Activated CD8-positive, alpha-beta memory T cell treated with anti-CD3 and anti-CD28 coated beads, Interleukin-2, amount 50 U/mL, for 48 hours (primary cell): Measurements from ENCODE around the gene ZCCHC14.

ENCODE experiments used
- DNase-seq: peaks from one replicate; pipeline ENCODE4 v3.0.0-alpha.2; 2020

Gene ZCCHC14

GRCh38 chr16:87492721-87493607 lies at the start of gene ZCCHC14:
Gene ZCCHC14, minus strand, starts transcription at chr16:87493024. Its CDS starts 786 bp downstream, at chr16:87492238.
- peak; percentile 99 for DNase-seq

DNA sequence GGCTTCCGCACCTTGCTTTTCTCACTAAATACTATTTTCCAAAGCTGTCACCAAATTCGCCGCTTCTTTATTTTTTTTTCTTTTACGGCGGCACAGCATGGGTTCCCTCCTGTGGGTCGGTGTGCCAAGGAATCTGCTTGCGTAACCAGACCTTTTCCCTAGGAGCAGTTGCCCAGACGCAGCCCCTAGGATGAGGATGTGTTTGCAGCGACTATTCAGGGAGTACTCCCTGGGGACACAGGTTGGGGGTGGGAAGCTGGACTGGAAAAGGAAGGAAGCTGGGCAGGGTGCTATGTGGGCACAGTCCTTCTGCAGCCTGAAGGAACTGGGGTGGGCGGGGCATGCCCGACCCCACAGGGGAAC lies 49.0 kb upstream of the ZCCHC14 start:
- DNase-seq, result no peak

- DNase-seq, result no peak
Measured at GRCh38 chr16:87541147-87541871, 48.5 kb upstream of the ZCCHC14 start.

DNA sequence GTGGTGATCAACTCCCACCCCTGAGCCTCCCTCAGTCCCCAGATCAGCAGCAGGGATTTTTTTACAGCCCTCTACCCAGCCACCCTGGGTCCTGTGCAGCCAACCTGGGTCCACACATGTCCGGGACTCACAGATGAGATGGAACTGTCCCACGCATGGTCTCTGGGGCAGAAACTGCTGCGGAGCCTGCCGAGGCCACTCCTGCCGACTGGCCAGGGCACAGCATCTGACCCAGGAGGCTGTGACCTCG lies 48.0 kb upstream of the ZCCHC14 start:
- DNase-seq, result no peak

- DNase-seq, result no peak
Measured at GRCh38 chr16:87540072-87540896, 47.5 kb upstream of the ZCCHC14 start.

DNA sequence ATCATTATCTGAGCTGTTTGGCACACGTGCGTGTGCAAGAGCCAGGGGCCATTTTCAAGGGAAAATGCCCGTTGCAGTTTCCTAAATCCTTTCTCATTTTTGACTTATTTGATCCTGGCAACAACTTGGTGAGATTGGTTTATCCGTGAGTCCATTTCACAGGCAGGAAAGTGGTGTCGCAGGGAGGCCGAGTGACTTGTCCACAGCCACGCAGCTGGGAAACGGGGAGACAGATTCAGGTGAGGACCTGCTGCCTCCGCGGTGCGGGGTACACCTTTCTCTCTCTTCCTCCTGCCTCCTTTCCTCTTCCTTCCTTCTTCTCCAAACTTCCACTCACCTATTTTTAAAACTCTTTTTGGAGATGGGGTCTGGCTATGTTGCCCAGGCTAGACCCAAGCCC lies 46.3 kb upstream of the ZCCHC14 start:
- no peak for DNase-seq

DNA sequence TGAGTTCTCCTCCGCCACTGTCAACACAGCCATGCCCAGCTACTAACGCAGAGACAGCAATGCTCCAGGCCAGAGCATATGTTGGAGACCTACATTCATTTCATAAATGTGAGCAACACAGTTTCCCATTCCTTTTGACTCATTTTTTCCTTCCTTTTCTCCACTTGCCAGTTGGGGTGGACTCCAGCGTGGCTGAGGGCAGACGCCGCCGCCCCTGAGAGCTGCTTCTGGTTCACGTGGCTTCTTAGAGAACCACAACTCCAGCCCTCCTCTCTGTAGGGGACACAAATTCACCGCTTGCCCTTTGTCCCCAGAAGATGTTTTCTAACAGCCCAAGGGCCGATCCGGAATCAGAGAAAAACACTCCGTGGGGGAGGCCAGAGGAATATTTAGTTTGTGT lies 45.8 kb upstream of the ZCCHC14 start:
- DNase-seq, result no peak

- no peak for DNase-seq
Measured at GRCh38 chr16:87538160-87538559, 45.3 kb upstream of the ZCCHC14 start.

- DNase-seq, result no peak
Measured at GRCh38 chr16:87536795-87537142, 43.9 kb upstream of the ZCCHC14 start.

- DNase-seq, result no peak
Measured at GRCh38 chr16:87535855-87536794, 43.3 kb upstream of the ZCCHC14 start.

DNA sequence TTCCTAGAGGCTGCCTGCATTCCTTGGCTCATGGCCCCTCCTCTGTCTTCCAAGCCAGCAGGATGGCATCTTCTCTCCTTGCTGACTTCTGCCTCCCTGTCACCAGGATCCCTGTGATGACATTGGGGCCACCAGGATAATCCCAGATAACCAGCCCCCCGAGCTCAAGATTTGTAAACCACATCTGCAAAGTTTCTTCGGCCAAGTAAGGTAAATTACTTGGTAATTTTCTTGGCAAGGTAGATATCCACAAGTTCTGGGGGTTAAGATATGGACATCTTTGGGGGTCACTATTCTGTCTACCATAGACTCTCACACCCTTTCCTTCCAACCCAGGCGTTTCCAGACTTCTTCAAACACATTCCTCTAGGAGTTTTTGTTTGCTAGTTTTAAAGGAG lies 42.6 kb upstream of the ZCCHC14 start:
- no peak for DNase-seq

DNA sequence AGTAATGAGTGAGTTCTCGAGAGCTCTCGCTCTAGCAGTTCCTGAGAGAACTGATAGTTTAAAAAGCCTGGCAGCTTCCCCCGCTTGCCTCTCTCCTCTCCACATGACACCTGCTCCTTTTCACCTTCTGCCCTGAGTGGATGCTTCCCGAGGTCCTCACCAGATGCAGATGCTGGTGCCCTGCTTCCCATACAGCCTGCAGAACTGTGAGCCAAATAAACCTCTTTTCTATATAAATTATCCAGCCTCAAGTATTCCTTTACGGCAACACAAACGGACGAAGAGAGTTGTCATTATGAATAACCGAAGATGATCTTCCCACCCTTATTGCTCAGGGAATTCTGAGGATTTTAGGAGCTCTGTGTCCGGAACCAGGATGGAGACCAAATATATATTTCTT lies 41.9 kb upstream of the ZCCHC14 start:
- no peak for DNase-seq

GRCh38 chr16:87534030-87534653 lies 41.3 kb upstream of the ZCCHC14 start:
- no peak for DNase-seq

DNA sequence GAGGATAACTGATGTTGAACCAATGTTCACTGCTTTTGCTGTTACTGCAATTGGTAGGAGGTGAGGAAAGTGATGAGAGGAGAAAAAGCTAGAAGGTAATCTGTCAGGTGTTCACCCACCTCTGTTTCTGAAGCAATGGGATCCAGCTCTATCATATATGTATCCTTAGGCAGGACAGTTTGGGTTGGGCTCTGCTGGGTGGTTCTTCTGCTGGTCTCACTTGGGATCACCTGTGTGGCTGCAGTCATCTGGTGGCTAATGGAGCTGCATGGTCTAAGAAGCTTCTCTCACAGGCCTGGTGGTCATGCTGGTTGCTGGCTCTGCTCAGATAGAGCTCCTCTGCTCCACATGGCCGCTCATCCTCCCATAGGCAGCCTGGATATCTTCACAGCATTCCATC lies 40.2 kb upstream of the ZCCHC14 start:
- no peak for DNase-seq

GRCh38 chr16:87531418-87531817 lies 38.6 kb upstream of the ZCCHC14 start:
- DNase-seq, result no peak

DNA sequence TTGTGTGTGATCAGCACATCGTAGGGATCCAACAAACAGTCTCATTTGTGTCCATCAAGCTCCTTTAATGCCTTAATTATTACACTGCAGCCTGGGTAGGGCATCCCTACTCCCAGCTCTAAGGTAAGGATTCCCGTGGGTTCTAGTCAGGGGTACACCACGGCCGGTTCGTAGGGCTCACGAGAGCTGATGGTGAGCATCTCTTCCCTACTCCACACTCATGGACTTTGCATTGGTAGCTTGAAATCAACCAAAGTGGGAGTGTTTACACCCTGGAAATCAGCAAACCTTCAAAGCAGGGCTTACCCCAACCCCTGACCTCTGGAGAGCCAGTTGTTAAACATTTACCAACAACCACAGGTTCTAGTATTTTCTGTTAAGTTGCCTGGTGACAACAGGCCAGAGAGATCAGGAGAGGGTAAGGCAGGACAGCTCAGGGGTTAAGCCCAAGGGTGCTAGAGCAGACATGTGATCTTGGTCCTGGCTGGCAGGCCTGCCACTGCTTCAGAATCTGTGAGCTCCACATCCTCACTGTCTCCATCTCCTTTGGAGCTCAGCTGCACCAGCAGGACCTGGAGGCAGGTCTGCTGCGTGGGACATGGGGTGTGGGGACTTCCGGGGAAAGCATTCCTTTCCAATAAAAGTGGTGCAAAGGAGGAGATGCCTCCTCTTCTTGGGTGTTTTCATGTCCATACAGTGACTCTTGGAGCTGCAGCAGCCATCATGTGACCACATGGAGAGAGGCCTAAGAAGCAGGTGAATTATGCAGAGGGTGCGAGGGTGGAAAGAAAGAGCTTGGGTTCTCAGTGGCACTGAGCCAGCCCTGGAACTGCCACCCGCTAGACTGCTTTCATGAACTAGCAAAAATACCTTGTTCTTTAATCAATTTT lies 36.1 kb upstream of the ZCCHC14 start:
- no peak for DNase-seq

GRCh38 chr16:87527055-87527724 lies 34.4 kb upstream of the ZCCHC14 start:
- no peak for DNase-seq

DNA sequence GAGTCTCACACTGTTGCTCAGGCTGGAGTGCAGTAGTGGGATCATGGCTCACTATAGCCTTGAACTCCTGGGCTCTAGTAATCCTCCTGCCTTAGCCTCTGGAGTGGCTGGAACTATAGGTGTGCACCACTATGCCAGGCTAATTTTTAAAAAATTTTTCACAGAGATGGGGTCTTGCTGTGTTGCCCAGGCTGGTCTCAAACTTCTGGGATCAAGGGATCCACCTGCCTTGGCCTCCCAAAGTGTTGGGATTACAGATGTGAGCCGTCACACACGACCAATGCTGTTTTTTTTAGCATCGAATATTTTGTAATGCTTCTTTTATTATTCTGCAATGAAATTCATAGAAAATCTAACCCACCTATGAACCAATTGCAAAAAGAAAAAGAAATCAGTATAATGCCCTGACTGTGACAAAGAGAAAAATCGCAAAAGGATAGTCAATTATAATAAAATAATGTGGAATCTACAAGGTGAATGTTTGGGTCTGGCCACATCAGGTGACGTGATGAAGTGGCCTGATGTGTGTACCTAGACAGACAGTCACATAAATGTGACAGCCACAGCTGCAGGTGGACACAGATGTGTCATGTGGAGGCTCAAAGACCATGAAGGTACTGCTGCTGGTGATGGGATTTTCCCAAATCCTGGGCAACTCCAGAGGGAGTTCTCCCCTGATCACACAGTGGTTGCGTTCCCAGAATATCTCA lies 33.6 kb upstream of the ZCCHC14 start:
- no peak for DNase-seq

- no peak for DNase-seq
Measured at GRCh38 chr16:87525352-87525751, 32.5 kb upstream of the ZCCHC14 start.

- no peak for DNase-seq
Measured at GRCh38 chr16:87524407-87524806, 31.6 kb upstream of the ZCCHC14 start.
